Nephron (organoid): Measurements from ENCODE around the gene MASP2.
A peak's percentile ranks its signal among the peaks of the same experiment; 100 is the strongest.
"Not testable (repeated sequence)": the region's sequence is repeated elsewhere in the genome, so short reads cannot be mapped to it uniquely, and the experiment has no call there.

Source experiments
- H3K27ac Mint-ChIP-seq, 3 experiments: 2 replicates each; pipeline ENCODE4 v1.8.0; 2020; ENCODE audit warnings: mixed read lengths in 3 of 3, mild to moderate bottlenecking in 2 of 3, moderate library complexity in 1 of 3
- H3K27me3 Mint-ChIP-seq: 2 replicates; pipeline ENCODE4 v1.8.0; 2021; ENCODE audit warnings: low read depth, mild to moderate bottlenecking, moderate library complexity, mixed read lengths
- H3K36me3 Mint-ChIP-seq: 2 replicates; pipeline ENCODE4 v1.8.0; 2020; ENCODE audit warnings: low read depth, mixed read lengths
- H3K4me1 Mint-ChIP-seq: 2 replicates; pipeline ENCODE4 v1.8.0; 2020; ENCODE audit warnings: mixed read lengths
- H3K4me3 Mint-ChIP-seq, 3 experiments: 2 replicates each; pipeline ENCODE4 v1.8.0; 2020; ENCODE audit warnings: mild to moderate bottlenecking in 3 of 3, mixed read lengths in 3 of 3, moderate library complexity in 2 of 3
- H3K9me3 Mint-ChIP-seq: 2 replicates; pipeline ENCODE4 v1.8.0; 2020; ENCODE audit warnings: mixed read lengths
- TF ChIP-seq, protein P1 (sequence below), 3 experiments: fragments of 200-600 bp; sonication (generic); IDR thresholded peaks; one replicate each; pipeline ENCODE4 v1.5.0; 2021; ENCODE audit warnings: antibody characterized with exemption in 3 of 3; ENCODE audit not compliant: unreplicated experiment in 3 of 3

The MASP2 gene

DNA sequence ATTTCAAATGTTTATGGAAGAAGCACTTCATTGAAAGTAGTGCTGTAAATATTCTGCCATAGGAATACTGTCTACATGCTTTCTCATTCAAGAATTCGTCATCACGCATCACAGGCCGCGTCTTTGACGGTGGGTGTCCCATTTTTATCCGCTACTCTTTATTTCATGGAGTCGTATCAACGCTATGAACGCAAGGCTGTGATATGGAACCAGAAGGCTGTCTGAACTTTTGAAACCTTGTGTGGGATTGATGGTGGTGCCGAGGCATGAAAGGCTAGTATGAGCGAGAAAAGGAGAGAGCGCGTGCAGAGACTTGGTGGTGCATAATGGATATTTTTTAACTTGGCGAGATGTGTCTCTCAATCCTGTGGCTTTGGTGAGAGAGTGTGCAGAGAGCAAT, 23.8 kb downstream of the MASP2 start:
- H3K9me3 Mint-ChIP-seq = no peaks in the 10 kb centered on the region
- TF ChIP-seq, protein P1, sequence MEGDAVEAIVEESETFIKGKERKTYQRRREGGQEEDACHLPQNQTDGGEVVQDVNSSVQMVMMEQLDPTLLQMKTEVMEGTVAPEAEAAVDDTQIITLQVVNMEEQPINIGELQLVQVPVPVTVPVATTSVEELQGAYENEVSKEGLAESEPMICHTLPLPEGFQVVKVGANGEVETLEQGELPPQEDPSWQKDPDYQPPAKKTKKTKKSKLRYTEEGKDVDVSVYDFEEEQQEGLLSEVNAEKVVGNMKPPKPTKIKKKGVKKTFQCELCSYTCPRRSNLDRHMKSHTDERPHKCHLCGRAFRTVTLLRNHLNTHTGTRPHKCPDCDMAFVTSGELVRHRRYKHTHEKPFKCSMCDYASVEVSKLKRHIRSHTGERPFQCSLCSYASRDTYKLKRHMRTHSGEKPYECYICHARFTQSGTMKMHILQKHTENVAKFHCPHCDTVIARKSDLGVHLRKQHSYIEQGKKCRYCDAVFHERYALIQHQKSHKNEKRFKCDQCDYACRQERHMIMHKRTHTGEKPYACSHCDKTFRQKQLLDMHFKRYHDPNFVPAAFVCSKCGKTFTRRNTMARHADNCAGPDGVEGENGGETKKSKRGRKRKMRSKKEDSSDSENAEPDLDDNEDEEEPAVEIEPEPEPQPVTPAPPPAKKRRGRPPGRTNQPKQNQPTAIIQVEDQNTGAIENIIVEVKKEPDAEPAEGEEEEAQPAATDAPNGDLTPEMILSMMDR (IDR thresholded peaks at IDR 0.05; ENCODE audit: unreplicated experiment in 3 of 3) = no peak
- no peak overlapping the region for H3K4me3 Mint-ChIP-seq
- no peak overlapping the region for H3K27ac Mint-ChIP-seq
- peaks cover 85% of the 10 kb centered on the region for H3K36me3 Mint-ChIP-seq
- H3K27me3 Mint-ChIP-seq = no peaks in the 10 kb centered on the region
- H3K4me1 Mint-ChIP-seq = peaks cover 3% of the 10 kb centered on the region

GRCh38 chr1:11019971-11020370, 27.1 kb downstream of the MASP2 start:
- TF ChIP-seq, protein P1 (IDR thresholded peaks at IDR 0.05; ENCODE audit: unreplicated experiment in 3 of 3) = no peak
- Mint-ChIP-seq H3K4me3 (no peak overlapping the region), H3K4me1 (peaks cover 3% of the 10 kb centered on the region), H3K27ac (no peak overlapping the region), H3K9me3 (no peaks in the 10 kb centered on the region), H3K27me3 (no peaks in the 10 kb centered on the region), H3K36me3 (peaks cover 80% of the 10 kb centered on the region)

- H3K36me3 Mint-ChIP-seq = peaks cover 80% of the 10 kb centered on the region
- H3K4me1 Mint-ChIP-seq, H3K4me3 Mint-ChIP-seq, H3K9me3 Mint-ChIP-seq, H3K27me3 Mint-ChIP-seq, H3K27ac Mint-ChIP-seq: not testable (repeated sequence)
These were observed 27.7 kb downstream of the MASP2 start for GRCh38 chr1:11019358-11019757.

DNA sequence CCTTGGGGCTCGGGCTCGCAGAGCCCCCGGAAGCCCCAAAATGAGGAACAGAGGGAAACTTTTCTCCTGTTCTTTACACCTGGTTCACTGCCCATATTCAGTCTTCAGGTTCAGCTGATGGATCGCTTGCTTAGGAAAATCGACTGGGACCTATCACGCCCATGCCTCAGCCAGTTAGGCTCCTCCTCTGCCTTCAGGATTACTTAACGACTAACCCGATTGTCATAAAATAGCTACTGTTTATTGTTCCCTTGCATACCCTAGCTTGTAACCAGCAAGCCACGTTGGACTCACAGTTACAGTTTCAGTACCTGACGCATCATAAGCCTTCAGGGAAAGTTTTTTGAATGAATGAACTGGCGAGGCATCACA, 33.9 kb downstream of the MASP2 start:
- Mint-ChIP-seq H3K9me3 (no peaks in the 10 kb centered on the region), H3K36me3 (peaks cover 31% of the 10 kb centered on the region), H3K27me3 (no peaks in the 10 kb centered on the region), H3K27ac (peak overlapping the region; percentile 89 to 100 (median 95)), H3K4me1 (peaks cover 10% of the 10 kb centered on the region), H3K4me3 (peak overlapping the region; percentile 92 to 96 (median 92))
- TF ChIP-seq, protein P1 (IDR thresholded peaks at IDR 0.05; ENCODE audit: unreplicated experiment in 3 of 3) = no peak

DNA sequence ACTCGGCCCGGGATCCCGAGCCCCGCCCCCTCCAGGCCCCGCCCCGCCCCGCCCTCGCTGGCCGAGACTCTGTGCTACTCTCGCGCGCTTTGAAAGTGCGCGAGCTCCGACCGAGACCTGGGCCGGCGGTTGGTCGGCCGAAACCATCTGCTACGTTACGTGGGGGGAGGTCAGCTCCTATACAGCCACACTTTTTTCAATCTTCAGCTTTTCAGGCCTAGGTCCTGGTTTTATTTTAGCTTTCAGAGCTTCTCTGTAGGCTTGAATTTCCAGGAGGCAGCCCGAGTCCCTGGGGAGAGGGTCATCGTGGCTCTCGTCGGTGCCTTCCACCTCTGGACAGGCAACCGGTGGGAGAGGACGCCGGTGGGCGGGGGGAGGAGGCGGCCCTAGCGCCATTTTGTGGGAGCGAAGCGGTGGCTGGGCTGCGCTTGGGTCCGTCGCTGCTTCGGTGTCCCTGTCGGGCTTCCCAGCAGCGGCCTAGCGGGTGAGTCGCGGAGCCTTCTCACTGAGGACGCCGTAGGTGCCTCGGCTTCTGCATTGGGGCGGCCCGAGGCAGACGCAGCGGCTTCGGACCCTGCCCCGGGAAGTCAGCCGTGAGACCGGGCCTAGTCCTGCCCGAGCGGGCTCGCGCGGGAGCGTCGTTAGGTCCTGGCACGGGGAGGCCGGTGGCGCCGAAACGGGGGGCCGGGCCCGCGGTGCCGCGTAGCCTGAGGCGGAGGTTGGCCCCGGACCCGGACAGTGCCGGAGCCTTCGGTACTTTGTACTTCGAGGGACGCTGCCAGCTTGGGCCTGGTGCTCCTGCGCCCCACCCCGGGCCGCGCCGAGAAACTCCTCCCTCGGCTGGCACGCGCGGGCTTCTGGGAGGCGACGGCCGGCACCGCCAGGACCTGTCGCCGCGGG, 34.5 kb downstream of the MASP2 start, which contains the start of gene TARDBP:
TARDBP (plus strand) TSS at position 395 of the 900 bp plus-strand sequence. CDS start 1,074 bp downstream, outside the sequence.
- Mint-ChIP-seq H3K9me3 (no peaks in the 10 kb centered on the region), H3K27ac (peak within 1 kb of the TSS; percentile 100), H3K36me3 (peaks cover 28% of the 10 kb centered on the region), H3K4me3 (peak within 1 kb of the TSS; percentile 92 to 96 (median 93)), H3K27me3 (no peaks in the 10 kb centered on the region), H3K4me1 (peaks cover 10% of the 10 kb centered on the region)
- TF ChIP-seq, protein P1 (IDR thresholded peaks at IDR 0.05; ENCODE audit: unreplicated experiment in 3 of 3) = no peak

- Mint-ChIP-seq H3K27me3 (peaks cover 4% of the 10 kb centered on the region), H3K27ac (no peak overlapping the region), H3K36me3 (no peaks in the 10 kb centered on the region), H3K9me3 (peaks cover 3% of the 10 kb centered on the region), H3K4me3 (no peak overlapping the region), H3K4me1 (no peaks in the 10 kb centered on the region)
- TF ChIP-seq, protein P1 (IDR thresholded peaks at IDR 0.05; ENCODE audit: unreplicated experiment in 3 of 3) = no peak
These were observed 46.5 kb downstream of the MASP2 start for GRCh38 chr1:11000526-11000925.
